Measurements from ENCODE around the gene CDK11A.
A peak's percentile ranks its signal among the peaks of the same experiment; 100 is the strongest.

The CDK11A gene

GRCh38 chr1:1658583-1659549 lies 65.3 kb downstream of the CDK11A start, which contains the start of gene CDK11B:
Gene CDK11B, minus strand, starts transcription at chr1:1659004. Its CDS starts 1,519 bp downstream, at chr1:1657485.
- DNase-seq = peak; percentile 81 to 99 (median 94)

Data from activated naive CD4-positive, alpha-beta T cell (primary cell).